Panc1 (cell line): ENCODE results near the gene EHD1.

Experiments used
- CTCF ChIP-seq: fragments of 450-650 bp; IDR thresholded peaks from 2 replicates; pipeline ENCODE4 v1.5.1; 2017; ENCODE audit warnings: mild to moderate bottlenecking
- POLR2AphosphoS5 ChIP-seq: IDR thresholded peaks from 2 replicates; pipeline ENCODE4 v1.6.1; 2012; ENCODE audit warnings: mild to moderate bottlenecking, low read depth, low read length, moderate library complexity
- REST ChIP-seq, 2 experiments: IDR thresholded peaks; 2 replicates each; pipeline ENCODE4 v1.6.1; 2011 to 2012; ENCODE audit warnings: low read depth in 2 of 2, control low read depth in 1 of 2, low read length in 1 of 2, mild to moderate bottlenecking in 1 of 2, moderate library complexity in 1 of 2; ENCODE audit not compliant: insufficient read depth in 1 of 2
- SIN3A ChIP-seq: IDR thresholded peaks from 2 replicates; pipeline ENCODE4 v1.6.1; 2012; ENCODE audit warnings: low read depth, mild to moderate bottlenecking, low read length, moderate library complexity, borderline replicate concordance; ENCODE audit not compliant: insufficient read depth
- TCF7L2 ChIP-seq: IDR thresholded peaks from 2 replicates; pipeline ENCODE4 v1.6.1; 2011; ENCODE audit warnings: mild to moderate bottlenecking, low read depth, low read length, inconsistent platforms

DNA sequence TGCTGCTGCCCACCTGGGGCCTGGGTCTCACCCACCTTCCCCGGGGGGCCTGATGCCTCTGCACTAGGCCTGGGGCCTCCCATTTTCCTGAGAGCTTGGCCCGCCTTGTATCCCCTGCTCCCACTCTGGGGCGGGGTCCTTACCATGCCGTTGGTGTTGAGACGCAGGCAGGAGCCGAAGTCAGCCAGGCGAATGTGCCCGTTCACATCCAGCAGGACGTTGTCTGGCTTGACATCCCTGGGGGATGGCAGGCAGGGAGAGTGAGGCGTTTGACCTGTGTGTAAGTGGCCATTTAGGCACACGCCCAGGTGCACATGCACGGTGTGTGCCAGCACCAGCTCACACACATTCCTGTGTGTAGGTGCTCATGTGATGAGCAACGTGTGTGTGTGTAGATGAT, 39.1 kb downstream of the EHD1 start:
- TF ChIP-seq POLR2AphosphoS5 (no peak), CTCF (no peak), REST (IDR thresholded peaks at IDR 0.05; ENCODE audit: insufficient read depth in 1 of 2, low read depth in 2 of 2, low read length in 1 of 2) (no peak), SIN3A (no peak), TCF7L2 (no peak)
